Measurements from ENCODE around the gene ERO1A. TPM values are rescaled to one million over a fixed set of nuclear protein-coding genes. Genes with fewer than 3 reads are reported as not detected.

ERO1A gene
- total and polyA plus RNA-seq, 4 donors: 16.5 to 42.3 (median 20.0) TPM

DNA sequence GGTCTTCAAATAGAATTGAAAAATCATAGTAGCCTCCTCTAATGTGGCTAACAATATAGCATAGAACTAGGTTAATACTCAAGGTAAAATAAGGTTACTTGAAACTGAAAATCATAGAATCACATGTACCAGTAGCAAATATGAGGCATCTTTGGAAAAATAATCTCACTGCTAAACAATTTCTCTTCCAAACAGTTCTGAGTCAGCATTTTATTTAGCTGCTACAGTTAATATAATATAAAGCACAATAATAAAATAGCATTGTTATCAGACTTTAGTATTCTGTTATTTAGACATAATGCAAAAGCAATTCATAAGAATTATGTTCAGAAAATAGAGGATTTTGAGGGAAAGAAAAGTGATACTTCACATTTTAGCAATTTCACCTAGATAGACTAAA lies 35.0 kb downstream of the ERO1A start:
- Histone ChIP-seq H3K27ac (ENCODE audit: low read depth in 1 of 2, low read length in 2 of 2) (no peak overlapping the region), H3K9me3 (ENCODE audit: control insufficient read depth in 4 of 4, low read length in 3 of 4) (no peaks in the 10 kb centered on the region), H3K4me1 (ENCODE audit: control insufficient read depth in 4 of 4, insufficient read depth in 4 of 4, low read length in 3 of 4) (no peaks in the 10 kb centered on the region), H3K36me3 (ENCODE audit: control insufficient read depth in 4 of 4, insufficient read depth in 3 of 4, low read depth in 1 of 4, low read length in 3 of 4) (peaks cover 5 to 25% (median 14%) of the 10 kb centered on the region in 4 donors), H3K4me3 (ENCODE audit: low read depth in 1 of 3, low read length in 3 of 3) (no peak overlapping the region), H3K9ac (ENCODE audit: low read depth in 1 of 2, low read length in 2 of 2) (no peak overlapping the region), H3K27me3 (ENCODE audit: control insufficient read depth in 4 of 4, insufficient read depth in 4 of 4, low read length in 3 of 4) (no peaks in the 10 kb centered on the region)
- no peak for DNase-seq (ENCODE audit: low spot score)
- TF ChIP-seq HNF4G (IDR thresholded peaks at IDR 0.05) (no peak), FOXA1 (IDR thresholded peaks at IDR 0.05) (no peak), RXRA (IDR thresholded peaks at IDR 0.05) (no peak), EGR1 (IDR thresholded peaks at IDR 0.05; ENCODE audit: low read depth in 2 of 2) (no peak), JUND (IDR thresholded peaks at IDR 0.05) (no peak), RAD21 (IDR thresholded peaks at IDR 0.05) (no peak), TAF1 (conservative IDR thresholded peaks at IDR 0.05) (no peak), YY1 (IDR thresholded peaks at IDR 0.05) (no peak), GABPA (IDR thresholded peaks at IDR 0.05 in 1 of 2, conservative IDR thresholded peaks at IDR 0.05 in 1 of 2) (no peak), SP1 (IDR thresholded peaks at IDR 0.05) (no peak), HNF4A (conservative IDR thresholded peaks at IDR 0.05) (no peak), FOXA2 (IDR thresholded peaks at IDR 0.05) (no peak)
- TF ChIP-seq, protein P1, sequence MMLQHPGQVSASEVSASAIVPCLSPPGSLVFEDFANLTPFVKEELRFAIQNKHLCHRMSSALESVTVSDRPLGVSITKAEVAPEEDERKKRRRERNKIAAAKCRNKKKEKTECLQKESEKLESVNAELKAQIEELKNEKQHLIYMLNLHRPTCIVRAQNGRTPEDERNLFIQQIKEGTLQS (IDR thresholded peaks at IDR 0.05): no peak
- TF ChIP-seq, protein P2, sequence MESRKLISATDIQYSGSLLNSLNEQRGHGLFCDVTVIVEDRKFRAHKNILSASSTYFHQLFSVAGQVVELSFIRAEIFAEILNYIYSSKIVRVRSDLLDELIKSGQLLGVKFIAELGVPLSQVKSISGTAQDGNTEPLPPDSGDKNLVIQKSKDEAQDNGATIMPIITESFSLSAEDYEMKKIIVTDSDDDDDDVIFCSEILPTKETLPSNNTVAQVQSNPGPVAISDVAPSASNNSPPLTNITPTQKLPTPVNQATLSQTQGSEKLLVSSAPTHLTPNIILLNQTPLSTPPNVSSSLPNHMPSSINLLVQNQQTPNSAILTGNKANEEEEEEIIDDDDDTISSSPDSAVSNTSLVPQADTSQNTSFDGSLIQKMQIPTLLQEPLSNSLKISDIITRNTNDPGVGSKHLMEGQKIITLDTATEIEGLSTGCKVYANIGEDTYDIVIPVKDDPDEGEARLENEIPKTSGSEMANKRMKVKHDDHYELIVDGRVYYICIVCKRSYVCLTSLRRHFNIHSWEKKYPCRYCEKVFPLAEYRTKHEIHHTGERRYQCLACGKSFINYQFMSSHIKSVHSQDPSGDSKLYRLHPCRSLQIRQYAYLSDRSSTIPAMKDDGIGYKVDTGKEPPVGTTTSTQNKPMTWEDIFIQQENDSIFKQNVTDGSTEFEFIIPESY (IDR thresholded peaks at IDR 0.05): no peak
- TF ChIP-seq, protein P3, sequence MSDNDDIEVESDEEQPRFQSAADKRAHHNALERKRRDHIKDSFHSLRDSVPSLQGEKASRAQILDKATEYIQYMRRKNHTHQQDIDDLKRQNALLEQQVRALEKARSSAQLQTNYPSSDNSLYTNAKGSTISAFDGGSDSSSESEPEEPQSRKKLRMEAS (IDR thresholded peaks at IDR 0.05): no peak
- TF ChIP-seq, protein P4, sequence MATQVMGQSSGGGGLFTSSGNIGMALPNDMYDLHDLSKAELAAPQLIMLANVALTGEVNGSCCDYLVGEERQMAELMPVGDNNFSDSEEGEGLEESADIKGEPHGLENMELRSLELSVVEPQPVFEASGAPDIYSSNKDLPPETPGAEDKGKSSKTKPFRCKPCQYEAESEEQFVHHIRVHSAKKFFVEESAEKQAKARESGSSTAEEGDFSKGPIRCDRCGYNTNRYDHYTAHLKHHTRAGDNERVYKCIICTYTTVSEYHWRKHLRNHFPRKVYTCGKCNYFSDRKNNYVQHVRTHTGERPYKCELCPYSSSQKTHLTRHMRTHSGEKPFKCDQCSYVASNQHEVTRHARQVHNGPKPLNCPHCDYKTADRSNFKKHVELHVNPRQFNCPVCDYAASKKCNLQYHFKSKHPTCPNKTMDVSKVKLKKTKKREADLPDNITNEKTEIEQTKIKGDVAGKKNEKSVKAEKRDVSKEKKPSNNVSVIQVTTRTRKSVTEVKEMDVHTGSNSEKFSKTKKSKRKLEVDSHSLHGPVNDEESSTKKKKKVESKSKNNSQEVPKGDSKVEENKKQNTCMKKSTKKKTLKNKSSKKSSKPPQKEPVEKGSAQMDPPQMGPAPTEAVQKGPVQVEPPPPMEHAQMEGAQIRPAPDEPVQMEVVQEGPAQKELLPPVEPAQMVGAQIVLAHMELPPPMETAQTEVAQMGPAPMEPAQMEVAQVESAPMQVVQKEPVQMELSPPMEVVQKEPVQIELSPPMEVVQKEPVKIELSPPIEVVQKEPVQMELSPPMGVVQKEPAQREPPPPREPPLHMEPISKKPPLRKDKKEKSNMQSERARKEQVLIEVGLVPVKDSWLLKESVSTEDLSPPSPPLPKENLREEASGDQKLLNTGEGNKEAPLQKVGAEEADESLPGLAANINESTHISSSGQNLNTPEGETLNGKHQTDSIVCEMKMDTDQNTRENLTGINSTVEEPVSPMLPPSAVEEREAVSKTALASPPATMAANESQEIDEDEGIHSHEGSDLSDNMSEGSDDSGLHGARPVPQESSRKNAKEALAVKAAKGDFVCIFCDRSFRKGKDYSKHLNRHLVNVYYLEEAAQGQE (IDR thresholded peaks at IDR 0.05): no peak

DNA sequence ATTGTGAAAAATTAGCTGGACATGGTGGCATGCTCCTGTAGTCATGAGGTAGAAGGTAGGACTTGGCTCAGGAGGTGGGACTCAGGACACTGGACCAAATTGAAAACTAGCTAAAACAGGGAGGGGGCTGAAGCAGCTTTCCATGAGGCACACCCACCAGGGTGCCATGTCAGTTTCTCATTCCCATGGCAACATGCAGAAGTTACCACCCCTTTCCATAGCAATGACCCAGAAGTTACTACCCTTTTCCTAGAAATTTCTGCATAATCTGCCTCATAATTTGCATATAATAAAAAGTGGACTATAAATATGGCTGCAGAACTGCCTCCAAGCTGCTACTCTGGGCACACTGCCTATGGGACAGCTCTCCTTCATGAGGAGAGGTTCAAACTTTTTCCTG lies 38.5 kb downstream of the ERO1A start:
- Histone ChIP-seq H3K27me3 (ENCODE audit: control insufficient read depth in 4 of 4, insufficient read depth in 4 of 4, low read length in 3 of 4) (no peaks in the 10 kb centered on the region), H3K27ac (ENCODE audit: low read depth in 1 of 2, low read length in 2 of 2) (no peak overlapping the region), H3K9ac (ENCODE audit: low read depth in 1 of 2, low read length in 2 of 2) (no peak overlapping the region), H3K36me3 (ENCODE audit: control insufficient read depth in 4 of 4, insufficient read depth in 3 of 4, low read depth in 1 of 4, low read length in 3 of 4) (peaks cover 6 to 29% (median 14%) of the 10 kb centered on the region in 4 donors), H3K4me1 (ENCODE audit: control insufficient read depth in 4 of 4, insufficient read depth in 4 of 4, low read length in 3 of 4) (no peaks in the 10 kb centered on the region), H3K4me3 (ENCODE audit: low read depth in 1 of 3, low read length in 3 of 3) (no peak overlapping the region), H3K9me3 (ENCODE audit: control insufficient read depth in 4 of 4, low read length in 3 of 4) (no peaks in the 10 kb centered on the region)
- DNase-seq (ENCODE audit: low spot score): no peak
- TF ChIP-seq FOXA2 (IDR thresholded peaks at IDR 0.05) (no peak), RXRA (IDR thresholded peaks at IDR 0.05) (no peak), RAD21 (IDR thresholded peaks at IDR 0.05) (no peak), NR2F2 (IDR thresholded peaks at IDR 0.05) (no peak), GABPA (IDR thresholded peaks at IDR 0.05 in 1 of 2, conservative IDR thresholded peaks at IDR 0.05 in 1 of 2) (no peak), HNF4A (conservative IDR thresholded peaks at IDR 0.05) (no peak), YY1 (IDR thresholded peaks at IDR 0.05) (no peak), HNF4G (IDR thresholded peaks at IDR 0.05) (no peak)
- TF ChIP-seq, protein P1 (IDR thresholded peaks at IDR 0.05): no peak
- TF ChIP-seq, protein P3 (IDR thresholded peaks at IDR 0.05): no peak

Data from liver (tissue), 9 donors.